ENCODE data around the gene ARID1B. TPM values are rescaled to one million over a fixed set of nuclear protein-coding genes. Genes with fewer than 3 reads are reported as not detected.

ARID1B gene
- total RNA-seq, 1 experiment from 2014 or later = 42.8 TPM

DNA sequence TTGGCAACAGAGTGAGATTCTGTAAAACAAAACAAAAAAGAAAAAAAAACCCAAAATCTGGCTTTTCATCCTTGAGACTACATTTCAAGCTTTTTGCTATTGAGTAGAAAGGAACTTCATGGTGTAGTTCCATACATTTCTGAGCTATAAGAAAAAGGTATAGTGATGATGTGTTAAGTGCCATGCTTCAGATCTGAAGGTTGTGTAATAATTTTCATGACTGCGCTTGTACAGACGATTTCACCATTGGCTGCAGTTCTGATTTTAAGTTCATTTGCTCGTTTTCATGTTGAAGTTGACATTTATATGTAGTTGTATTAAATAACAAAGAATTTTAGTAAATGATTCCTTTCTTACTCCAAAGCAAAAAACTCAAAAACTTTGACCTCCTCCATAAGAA is 247.6 kb downstream of the ARID1B start:
- ChIA-PET CTCF (no interaction called here), POLR2A (ENCODE audit: unreplicated experiment) (no interaction called here)
- no TSS peak for BruUV-seq (replicated peaks)

GRCh38 chr6:157025437-157025836 is 248.3 kb downstream of the ARID1B start:
- H3K4me2 ChIP-seq = no peak overlapping the region
- no TSS peak for BruUV-seq (replicated peaks)
- CTCF ChIA-PET = no interaction called here
- intact Hi-C loops (cut with micrococcal nuclease; ENCODE audit: unreplicated experiment) = loop anchor here (10.0 kb wide), 1 partner anchor 141 kb away; no protein-coding TSS in a partner anchor
- H3K36me3 ChIP-seq (ENCODE audit: low read depth) = peaks cover 11% of the 10 kb centered on the region; the same call in 1 of the 2 replicates
- no peaks in the 10 kb centered on the region for H3K27me3 ChIP-seq (ENCODE audit: insufficient read depth, low read depth)
- peaks cover 12% of the 10 kb centered on the region; the same call in 1 of the 2 replicates for H3K4me1 ChIP-seq (replicated peaks; ENCODE audit: insufficient read depth)
- H3K4me3 ChIP-seq = no peak overlapping the region
- H3F3A ChIP-seq (ENCODE audit: insufficient read depth, low read depth) = peaks cover 5% of the 10 kb centered on the region; the same call in 1 of the 2 replicates
- H3K79me2 ChIP-seq (ENCODE audit: low read depth) = peaks cover 42% of the 10 kb centered on the region
- 0 out of 2 replicates have a peak, but pooled peaks cover 3% of the 10 kb centered on the region for H4K20me1 ChIP-seq (ENCODE audit: insufficient read depth)
- no peak overlapping the region for H3K27ac ChIP-seq
- H3K9me2 ChIP-seq (ENCODE audit: insufficient read depth) = no peaks in the 10 kb centered on the region
- POLR2A ChIA-PET (ENCODE audit: unreplicated experiment) = no interaction called here
- 0 out of 2 replicates have a peak, but pooled peaks cover 3% of the 10 kb centered on the region for H3K9me3 ChIP-seq (ENCODE audit: insufficient read depth, low read depth)
- TF ChIP-seq EZH2 (IDR thresholded peaks at IDR 0.05; ENCODE audit: low read depth) (no peak), CTCF (conservative IDR thresholded peaks at IDR 0.05) (no peak)
- no peak for DNase-seq
- H2AFZ ChIP-seq = no peak overlapping the region

More for the DNA sequence above, 247.6 kb downstream of the ARID1B start:
- intact Hi-C loops (cut with micrococcal nuclease; ENCODE audit: unreplicated experiment) = loop anchor here (5.0 to 10.0 kb wide), 3 partner anchors 140 to 1242 kb away; no protein-coding TSS in a partner anchor
- Histone ChIP-seq H4K20me1 (ENCODE audit: insufficient read depth) (0 out of 2 replicates have a peak, but pooled peaks cover 3% of the 10 kb centered on the region), H3K4me1 (replicated peaks; ENCODE audit: insufficient read depth) (peaks cover 18% of the 10 kb centered on the region; the same call in 1 of the 2 replicates), H3K27me3 (ENCODE audit: insufficient read depth, low read depth) (no peaks in the 10 kb centered on the region), H3K36me3 (ENCODE audit: low read depth) (peaks cover 11% of the 10 kb centered on the region; the same call in 1 of the 2 replicates), H3K9me3 (ENCODE audit: insufficient read depth, low read depth) (0 out of 2 replicates have a peak, but pooled peaks cover 3% of the 10 kb centered on the region), H3F3A (ENCODE audit: insufficient read depth, low read depth) (peaks cover 6% of the 10 kb centered on the region; the same call in 1 of the 2 replicates), H3K79me2 (ENCODE audit: low read depth) (peaks cover 40% of the 10 kb centered on the region), H3K9me2 (ENCODE audit: insufficient read depth) (no peaks in the 10 kb centered on the region), H3K27ac (no peak overlapping the region), H2AFZ (no peak overlapping the region), H3K4me3 (no peak overlapping the region), H3K4me2 (no peak overlapping the region)
- TF ChIP-seq CTCF (conservative IDR thresholded peaks at IDR 0.05) (no peak), EZH2 (IDR thresholded peaks at IDR 0.05; ENCODE audit: low read depth) (no peak)
- DNase-seq = no peak

DNA sequence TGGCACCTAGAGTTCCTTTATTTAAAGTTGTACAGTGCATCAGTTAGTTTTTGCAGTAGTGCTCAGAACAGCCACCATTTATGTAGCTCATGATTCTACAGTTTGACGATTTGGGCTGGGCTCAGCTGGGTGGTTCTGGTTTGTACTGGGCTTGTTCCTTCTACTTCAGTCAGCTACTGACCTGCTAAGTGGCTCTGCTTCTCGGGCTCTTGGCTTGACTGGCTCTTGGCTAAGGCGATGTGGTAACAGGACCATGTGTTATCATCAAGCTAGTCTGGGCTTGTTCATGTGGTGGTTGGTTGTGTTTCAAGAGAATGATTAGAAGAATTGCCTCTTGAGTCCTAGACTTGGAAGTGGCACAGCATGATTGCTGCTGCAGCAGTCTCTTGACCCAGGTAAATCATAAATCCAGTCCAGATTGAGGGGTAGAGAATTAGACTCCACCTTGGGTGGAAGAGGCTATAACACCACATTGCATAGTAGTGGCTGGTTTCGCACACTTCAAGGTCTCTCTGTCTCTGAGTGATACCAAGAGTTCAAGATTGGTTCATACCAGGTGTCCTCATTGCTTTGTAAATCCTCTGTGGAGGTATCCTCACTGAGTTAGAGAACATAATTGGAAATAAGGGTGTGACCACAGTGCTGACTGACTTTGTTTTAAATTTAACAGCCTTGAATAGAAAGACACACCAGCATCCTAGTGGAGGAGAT is 253.0 kb downstream of the ARID1B start:
- CTCF ChIA-PET = no interaction called here

More for the DNA sequence above, 253.0 kb downstream of the ARID1B start:
- no peaks in the 10 kb centered on the region for H3K27me3 ChIP-seq (ENCODE audit: insufficient read depth, low read depth)
- no peak overlapping the region for H3K4me2 ChIP-seq
- no peak overlapping the region for H3K27ac ChIP-seq
- no peak for TF ChIP-seq CTCF (conservative IDR thresholded peaks at IDR 0.05)
- no peak for TF ChIP-seq EZH2 (IDR thresholded peaks at IDR 0.05; ENCODE audit: low read depth)
- H3K36me3 ChIP-seq (ENCODE audit: low read depth) = peaks cover 7% of the 10 kb centered on the region; the same call in 1 of the 2 replicates
- intact Hi-C loops (cut with micrococcal nuclease; ENCODE audit: unreplicated experiment) = loop anchor here (10.0 kb wide), 1 partner anchor 145 kb away; no protein-coding TSS in a partner anchor
- no peaks in the 10 kb centered on the region; the same call in 1 of the 2 replicates for H3K4me1 ChIP-seq (replicated peaks; ENCODE audit: insufficient read depth)
- BruUV-seq (replicated peaks) = no TSS peak
- peaks cover 30% of the 10 kb centered on the region for H3K79me2 ChIP-seq (ENCODE audit: low read depth)
- H3K9me2 ChIP-seq (ENCODE audit: insufficient read depth) = no peaks in the 10 kb centered on the region
- no peak overlapping the region for H2AFZ ChIP-seq
- H3K9me3 ChIP-seq (ENCODE audit: insufficient read depth, low read depth) = 0 out of 2 replicates have a peak, but pooled peaks cover 3% of the 10 kb centered on the region
- DNase-seq = no peak
- POLR2A ChIA-PET (ENCODE audit: unreplicated experiment) = no interaction called here
- H3F3A ChIP-seq (ENCODE audit: insufficient read depth, low read depth) = no peaks in the 10 kb centered on the region
- no peak overlapping the region for H3K4me3 ChIP-seq
- H4K20me1 ChIP-seq (ENCODE audit: insufficient read depth) = peaks cover 11% of the 10 kb centered on the region; the same call in 1 of the 2 replicates

Measured in PC-9 (cell line).